Chondrocyte (in vitro differentiated cells): ENCODE measurements around the gene IFNB1. TPM values are rescaled to one million over a fixed set of nuclear protein-coding genes. Genes with fewer than 3 reads are reported as not detected.

Experiments
- DNase-seq: peaks from one replicate; pipeline ENCODE4 v3.0.0; 2021; ENCODE audit warnings: mixed read lengths, low spot score
- H3K27ac Mint-ChIP-seq: one replicate; pipeline ENCODE4 v1.8.0; 2021; ENCODE audit warnings: mild to moderate bottlenecking, moderate library complexity, mixed read lengths; ENCODE audit not compliant: unreplicated experiment
- H3K27me3 Mint-ChIP-seq: 2 replicates; pipeline ENCODE4 v1.8.0; 2021; ENCODE audit warnings: low read depth, mixed read lengths
- H3K36me3 Mint-ChIP-seq: 2 replicates; pipeline ENCODE4 v1.8.0; 2021; ENCODE audit warnings: low read depth, mixed read lengths
- H3K4me1 Mint-ChIP-seq: 2 replicates; pipeline ENCODE4 v1.8.0; 2021; ENCODE audit warnings: low read depth, mild to moderate bottlenecking, mixed read lengths
- H3K4me3 Mint-ChIP-seq: one replicate; pipeline ENCODE4 v1.8.0; 2021; ENCODE audit warnings: mild to moderate bottlenecking, moderate library complexity, mixed read lengths; ENCODE audit not compliant: unreplicated experiment
- H3K9me3 Mint-ChIP-seq: 2 replicates; pipeline ENCODE4 v1.8.0; 2021; ENCODE audit warnings: low read depth, mixed read lengths
- CTCF ChIP-seq: fragments of 200-600 bp; sonication (generic); IDR thresholded peaks from 2 replicates; pipeline ENCODE4 v1.5.0; 2021; ENCODE audit warnings: antibody characterized with exemption, mild to moderate bottlenecking, moderate library complexity
- total RNA-seq: library from RNA; stranded (reverse); gene quantifications from 3 replicates; pipeline ENCODE4 v1.2.1, GENCODE V29; 2021

Gene IFNB1
- total RNA-seq, 1 donor from 2014 or later = not detected

DNA sequence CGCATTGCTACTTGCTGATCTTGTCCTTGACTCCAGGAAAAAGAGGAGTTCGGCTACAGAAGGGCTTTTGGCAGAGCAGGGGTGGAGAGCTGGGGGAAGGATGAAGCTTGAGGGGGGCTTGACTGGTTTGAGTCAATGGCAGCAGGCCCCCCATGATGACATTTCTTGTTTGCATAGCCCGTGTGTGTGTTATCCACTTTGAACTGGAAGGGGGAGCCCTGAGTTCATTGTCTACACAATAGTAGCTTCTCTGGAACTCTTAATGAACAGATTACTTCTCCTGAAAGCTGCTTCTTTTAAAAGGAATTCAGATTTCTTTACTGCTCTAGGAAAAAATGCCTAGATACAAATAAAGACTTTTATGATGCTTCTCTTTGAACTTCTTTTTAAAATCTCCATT is 2.3 kb downstream of the IFNB1 start:
- Mint-ChIP-seq H3K4me1 (peaks cover 13% of the 10 kb centered on the region), H3K27ac (no peak overlapping the region), H3K27me3 (no peaks in the 10 kb centered on the region), H3K9me3 (peaks cover 3% of the 10 kb centered on the region), H3K36me3 (no peaks in the 10 kb centered on the region), H3K4me3 (no peak overlapping the region)
- TF ChIP-seq CTCF = no peak
- no peak for DNase-seq

DNA sequence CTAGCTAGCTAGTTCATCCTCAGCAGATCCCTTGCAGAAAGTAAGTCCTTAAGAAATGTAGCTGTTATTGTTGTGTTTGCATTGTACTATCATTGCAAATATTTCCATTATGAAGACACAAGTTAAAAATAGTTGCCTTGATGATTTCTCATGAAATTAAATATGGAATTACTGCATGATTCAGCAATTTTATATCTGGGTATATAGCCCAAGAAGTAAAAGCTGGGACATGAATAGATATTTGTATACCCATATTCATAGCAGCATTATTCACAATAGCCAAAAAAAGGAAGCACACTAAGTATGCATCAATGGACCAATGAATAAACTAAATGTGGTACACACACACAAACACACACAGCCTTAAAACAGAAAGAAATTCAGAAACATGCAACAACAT is 6.8 kb downstream of the IFNB1 start:
- Mint-ChIP-seq H3K27ac (no peak overlapping the region), H3K36me3 (no peaks in the 10 kb centered on the region), H3K9me3 (peaks cover 3% of the 10 kb centered on the region), H3K27me3 (no peaks in the 10 kb centered on the region), H3K4me3 (no peak overlapping the region), H3K4me1 (peaks cover 22% of the 10 kb centered on the region)
- DNase-seq = no peak
- no peak for TF ChIP-seq CTCF

DNA sequence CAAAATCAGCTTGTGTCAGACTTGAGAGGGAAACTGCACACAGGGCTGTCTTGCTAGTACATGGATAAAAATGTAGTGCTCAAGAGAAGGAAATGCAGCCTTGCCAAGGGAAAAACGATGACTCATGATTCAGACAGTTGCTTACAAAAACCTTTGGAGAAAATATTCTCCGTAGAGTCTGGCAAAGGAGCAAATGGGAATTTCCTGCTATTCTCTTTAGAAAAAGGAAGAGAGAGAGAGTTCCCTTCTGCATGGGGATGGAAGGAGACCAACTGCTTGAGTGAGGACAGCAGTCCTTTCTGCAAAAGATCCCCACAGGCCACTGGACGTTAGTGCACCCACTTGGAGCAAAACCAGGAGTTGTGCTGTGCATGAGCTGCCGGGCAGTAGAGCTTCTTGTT is 7.6 kb downstream of the IFNB1 start:
- Mint-ChIP-seq H3K27me3 (no peaks in the 10 kb centered on the region), H3K9me3 (peaks cover 3% of the 10 kb centered on the region), H3K27ac (peak overlapping the region; percentile 86), H3K4me1 (peaks cover 22% of the 10 kb centered on the region), H3K4me3 (peak overlapping the region; percentile 14), H3K36me3 (no peaks in the 10 kb centered on the region)
- TF ChIP-seq CTCF = peak; percentile 67
- DNase-seq = no peak

GRCh38 chr9:21060919-21061561 is 16.7 kb downstream of the IFNB1 start:
- Mint-ChIP-seq H3K4me3 (no peak overlapping the region), H3K27ac (no peak overlapping the region), H3K36me3 (no peaks in the 10 kb centered on the region), H3K27me3 (no peaks in the 10 kb centered on the region), H3K4me1 (peaks cover 9% of the 10 kb centered on the region), H3K9me3 (peaks cover 2% of the 10 kb centered on the region)
- no peak for DNase-seq
- peak; percentile 58 for TF ChIP-seq CTCF

DNA sequence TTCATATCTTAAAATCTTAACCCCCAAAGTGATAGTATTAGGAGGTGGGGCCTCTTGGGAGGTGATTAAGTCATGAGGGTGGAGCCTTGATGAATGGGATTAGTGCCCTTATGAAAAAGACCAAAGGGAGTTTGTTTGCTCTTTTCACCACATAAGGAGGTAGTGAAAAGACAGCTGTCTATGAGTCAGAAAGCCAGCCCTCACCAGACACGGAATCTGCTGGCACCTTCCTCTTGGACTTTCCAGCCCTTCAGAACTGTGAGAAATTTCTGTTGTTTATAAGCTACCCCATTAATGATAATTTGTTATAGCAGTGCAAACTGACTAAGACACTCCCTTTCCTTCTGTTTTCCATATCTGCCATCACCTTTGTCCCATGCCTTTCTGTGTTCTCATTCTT is 20.8 kb downstream of the IFNB1 start:
- Mint-ChIP-seq H3K4me1 (peaks cover 9% of the 10 kb centered on the region), H3K27me3 (no peaks in the 10 kb centered on the region), H3K27ac (no peak overlapping the region), H3K9me3 (peaks cover 2% of the 10 kb centered on the region), H3K36me3 (no peaks in the 10 kb centered on the region), H3K4me3 (no peak overlapping the region)
- DNase-seq = no peak
- TF ChIP-seq CTCF = no peak
